LNCaP clone FGC (cell line): ENCODE data around the gene PTER.

ENCODE experiments used
- DNase-seq: peaks from one replicate; pipeline ENCODE4 v3.0.0-alpha.2; 2011; ENCODE audit warnings: low read depth
- H3K4me3 ChIP-seq: 2 replicates; pipeline ENCODE4 v1.5.1; 2011; ENCODE audit warnings: mild to moderate bottlenecking, low read depth, low read length, control low read depth
- TF ChIP-seq, protein P1 (sequence below): IDR thresholded peaks from 2 replicates; pipeline ENCODE4 v1.5.1; 2012; ENCODE audit warnings: mild to moderate bottlenecking; ENCODE audit not compliant: control insufficient read depth, insufficient read depth; ENCODE audit errors: extremely low read depth

Gene PTER

DNA sequence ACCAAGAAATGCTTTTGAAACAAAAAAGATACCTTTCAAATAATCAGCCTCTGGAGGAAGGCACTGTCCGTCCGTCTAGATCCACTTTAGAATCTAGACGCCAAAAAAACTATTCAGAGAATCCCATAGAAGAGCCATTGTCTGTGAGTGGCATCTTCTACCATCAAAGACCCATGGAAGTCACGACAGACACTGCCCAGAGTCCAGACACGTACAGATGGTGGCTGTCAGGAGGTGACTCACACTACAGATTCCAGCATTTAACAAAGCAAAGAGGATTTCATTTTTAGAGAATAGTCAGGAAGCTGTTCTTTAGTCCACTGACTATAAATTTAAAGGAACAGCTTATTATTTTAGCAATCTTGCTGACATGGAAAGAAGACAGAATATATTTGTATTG lies 73.2 kb downstream of the PTER start:
- H3K4me3 ChIP-seq, result no peak overlapping the region
- TF ChIP-seq, protein P1, sequence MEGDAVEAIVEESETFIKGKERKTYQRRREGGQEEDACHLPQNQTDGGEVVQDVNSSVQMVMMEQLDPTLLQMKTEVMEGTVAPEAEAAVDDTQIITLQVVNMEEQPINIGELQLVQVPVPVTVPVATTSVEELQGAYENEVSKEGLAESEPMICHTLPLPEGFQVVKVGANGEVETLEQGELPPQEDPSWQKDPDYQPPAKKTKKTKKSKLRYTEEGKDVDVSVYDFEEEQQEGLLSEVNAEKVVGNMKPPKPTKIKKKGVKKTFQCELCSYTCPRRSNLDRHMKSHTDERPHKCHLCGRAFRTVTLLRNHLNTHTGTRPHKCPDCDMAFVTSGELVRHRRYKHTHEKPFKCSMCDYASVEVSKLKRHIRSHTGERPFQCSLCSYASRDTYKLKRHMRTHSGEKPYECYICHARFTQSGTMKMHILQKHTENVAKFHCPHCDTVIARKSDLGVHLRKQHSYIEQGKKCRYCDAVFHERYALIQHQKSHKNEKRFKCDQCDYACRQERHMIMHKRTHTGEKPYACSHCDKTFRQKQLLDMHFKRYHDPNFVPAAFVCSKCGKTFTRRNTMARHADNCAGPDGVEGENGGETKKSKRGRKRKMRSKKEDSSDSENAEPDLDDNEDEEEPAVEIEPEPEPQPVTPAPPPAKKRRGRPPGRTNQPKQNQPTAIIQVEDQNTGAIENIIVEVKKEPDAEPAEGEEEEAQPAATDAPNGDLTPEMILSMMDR, result no peak
- no peak for DNase-seq

DNA sequence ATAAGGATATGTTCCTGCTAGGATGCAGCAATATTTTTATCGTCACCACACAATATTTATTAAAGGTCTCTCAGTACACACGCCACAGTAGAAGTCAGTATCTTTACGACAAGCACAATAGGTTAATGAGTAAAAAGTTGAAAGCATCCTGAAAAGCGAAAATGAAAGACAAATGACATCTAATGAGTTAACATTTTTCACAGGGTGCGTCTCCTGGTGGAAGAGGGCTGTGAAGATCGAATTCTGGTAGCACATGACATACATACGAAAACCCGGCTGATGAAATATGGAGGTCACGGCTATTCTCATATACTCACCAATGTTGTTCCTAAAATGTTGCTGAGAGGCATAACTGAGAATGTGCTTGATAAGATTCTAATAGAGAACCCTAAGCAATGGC lies 74.0 kb downstream of the PTER start:
- no peak overlapping the region for H3K4me3 ChIP-seq
- no peak for DNase-seq
- TF ChIP-seq, protein P1, result no peak

DNA sequence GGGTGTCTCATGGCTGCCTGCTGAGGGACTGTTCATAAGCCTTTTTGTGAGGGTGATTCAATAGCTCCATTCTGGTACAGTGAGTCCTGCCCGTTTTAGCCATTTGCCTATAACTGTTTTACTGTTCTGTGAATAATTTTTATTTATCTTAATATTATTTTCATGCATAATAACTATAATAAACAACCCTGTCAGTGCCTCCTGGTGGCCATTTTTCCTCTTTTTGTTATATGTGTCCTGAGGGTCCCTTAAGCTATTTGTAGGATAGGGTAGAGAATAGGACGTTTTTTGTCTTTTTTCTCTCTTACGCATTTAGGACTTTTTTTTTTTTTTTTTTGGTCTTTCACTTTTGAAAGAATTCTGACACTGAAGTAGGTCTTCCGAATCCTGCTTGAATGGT lies 82.0 kb downstream of the PTER start:
- DNase-seq, result no peak
- no peak overlapping the region for H3K4me3 ChIP-seq
- TF ChIP-seq, protein P1, result peak; percentile 9; the same call in 1 of the 2 replicates

DNA sequence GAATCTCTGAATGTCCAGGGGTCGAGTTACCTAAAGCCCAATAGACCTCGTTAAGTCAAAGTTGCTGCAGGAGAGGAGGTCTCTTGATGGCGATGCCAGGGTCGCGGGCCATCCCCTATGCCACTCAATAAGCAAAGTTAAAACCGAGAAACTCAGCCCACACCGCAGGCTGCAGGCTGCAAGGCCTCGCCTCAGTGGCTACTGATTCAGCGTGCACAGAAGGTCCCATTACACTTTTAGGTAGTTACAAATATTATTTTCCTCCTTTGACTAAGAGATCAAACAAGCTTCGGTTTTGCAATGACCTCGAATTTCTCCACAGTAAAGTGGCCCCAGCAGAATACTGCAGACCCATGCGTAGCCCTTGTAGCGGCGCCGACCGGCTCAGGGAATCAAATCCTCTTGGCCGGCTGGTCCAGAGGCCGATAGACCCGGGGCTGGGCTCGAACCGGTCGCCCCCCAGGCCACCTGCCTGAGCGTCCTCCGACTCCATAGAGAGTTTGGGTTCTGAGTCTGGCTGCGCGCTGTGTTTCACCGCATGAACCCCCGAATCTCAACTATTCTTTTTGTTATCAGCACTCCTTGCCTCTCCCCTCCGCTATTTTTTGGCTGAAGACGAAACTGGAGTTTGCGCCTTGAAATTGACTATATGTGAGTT lies 82.6 kb downstream of the PTER start:
- no peak for DNase-seq
- TF ChIP-seq, protein P1, result no peak
- H3K4me3 ChIP-seq, result no peak overlapping the region

DNA sequence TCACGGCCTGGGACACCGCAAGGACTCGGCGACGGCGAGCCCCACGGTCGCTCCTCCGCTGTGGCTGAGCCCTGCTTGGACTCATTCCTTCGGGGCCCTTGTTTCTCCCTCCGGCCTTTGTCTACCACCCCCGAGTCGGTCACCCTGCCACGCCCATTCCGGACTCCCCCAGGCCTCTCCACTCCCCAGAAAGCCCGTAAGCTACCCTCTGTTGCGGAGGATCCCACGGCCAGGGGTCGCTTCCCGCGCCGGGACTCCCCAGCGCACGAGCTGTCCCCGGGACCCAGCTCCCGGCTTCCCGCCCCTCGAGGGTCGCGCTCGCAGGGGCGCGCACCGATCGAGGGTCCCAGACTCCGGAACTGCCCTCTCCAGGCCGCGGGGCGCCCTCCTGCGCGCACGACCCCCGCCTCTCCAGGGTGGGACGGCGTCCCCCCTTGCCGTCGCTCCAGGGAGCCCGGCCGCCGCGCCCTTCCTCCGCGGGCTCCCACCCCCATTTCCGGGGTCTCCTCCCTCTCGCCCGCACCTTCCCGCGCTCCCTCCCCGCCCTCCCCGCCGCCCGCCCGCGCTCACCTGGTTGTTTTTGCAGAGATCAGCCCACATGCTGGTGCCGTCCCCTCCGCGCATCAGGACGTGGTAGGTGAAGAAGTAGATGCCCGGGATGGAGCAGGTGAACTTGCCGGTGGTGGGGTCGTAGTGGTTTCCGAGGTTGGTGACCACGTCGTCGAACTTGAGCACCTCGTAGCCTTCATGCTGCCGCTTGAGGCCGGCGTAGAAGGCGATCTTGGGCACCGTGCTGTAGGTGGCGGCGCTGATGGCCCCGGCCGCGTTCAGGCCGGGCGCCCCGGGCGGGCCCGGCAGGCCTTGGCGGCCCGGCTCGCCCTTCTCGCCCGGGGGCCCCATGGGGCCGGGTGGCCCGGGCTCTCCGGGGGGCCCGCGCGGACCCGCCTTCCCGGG lies 83.4 kb downstream of the PTER start:
- no peak overlapping the region for H3K4me3 ChIP-seq
- DNase-seq, result no peak
- TF ChIP-seq, protein P1, result 0 out of 2 replicates have a peak, but pooled peaks have one; percentile 1

DNA sequence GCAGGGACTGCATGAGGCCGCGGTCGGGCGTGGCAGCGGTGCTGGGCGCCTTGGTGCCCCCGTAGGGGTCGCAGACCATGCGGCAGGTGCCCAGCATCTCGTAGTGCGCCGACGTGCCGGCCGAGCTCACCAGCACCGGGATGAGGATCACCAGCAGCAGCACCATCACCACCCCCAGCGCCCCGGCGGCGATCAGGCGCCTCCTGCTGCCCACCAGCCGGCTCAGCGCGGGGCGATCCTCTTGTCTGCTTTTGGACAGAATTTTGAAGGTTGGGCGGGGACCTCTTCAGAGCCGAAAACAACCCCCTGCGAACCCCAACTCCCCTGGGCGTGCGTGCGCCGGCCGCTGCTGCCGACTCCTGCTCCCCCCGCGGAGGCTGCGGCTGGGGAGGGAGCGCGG lies 84.1 kb downstream of the PTER start:
- TF ChIP-seq, protein P1, result peak; percentile 34; the same call in 1 of the 2 replicates
- no peak for DNase-seq
- peak overlapping the region; percentile 31 for H3K4me3 ChIP-seq
